ENCODE data around the gene DCAF5. TPM values are rescaled to one million over a fixed set of nuclear protein-coding genes. Genes with fewer than 3 reads are reported as not detected.

DCAF5 gene
- total RNA-seq, 4 donors from 2014 or later = 38.7 to 57.8 (median 48.9) TPM

DNA sequence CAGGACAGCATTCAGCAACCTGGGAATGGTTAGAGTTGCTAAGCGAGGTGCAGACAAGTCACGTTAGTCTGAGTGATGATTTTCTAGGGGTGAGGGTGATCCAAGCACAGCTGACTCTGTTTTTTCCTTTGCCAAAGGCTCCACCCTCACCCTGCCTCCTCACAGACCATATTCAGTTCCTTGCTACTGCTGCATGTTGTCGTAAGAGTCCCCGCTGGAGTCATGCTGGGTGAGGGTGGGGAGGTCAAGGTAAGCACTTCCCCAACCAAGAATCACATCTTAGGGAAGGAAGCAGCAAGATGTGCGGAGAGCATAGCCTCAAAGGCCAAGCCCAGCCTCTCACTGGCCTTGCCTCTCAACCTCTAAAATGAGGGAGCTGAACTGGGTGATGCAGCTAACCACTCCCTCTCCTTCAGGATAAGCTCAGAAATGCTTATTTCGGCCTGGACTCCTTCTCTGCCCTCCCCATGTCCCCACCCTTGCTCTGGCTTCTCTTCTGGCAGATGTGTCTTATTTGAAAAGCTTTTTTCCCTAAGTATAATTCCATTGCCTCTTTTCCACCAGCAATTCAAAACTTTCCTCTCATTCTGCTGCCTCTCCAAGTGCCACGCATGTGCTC, 107.0 kb downstream of the DCAF5 start:
- no peak overlapping the region for H3K4me3 ChIP-seq
- H3K36me3 ChIP-seq = no peaks in the 10 kb centered on the region
- no peaks in the 10 kb centered on the region for H3K27me3 ChIP-seq
- no peaks in the 10 kb centered on the region for H3K9me3 ChIP-seq
- peak overlapping the region; percentile 13 to 69 (median 44) for H3K27ac ChIP-seq
- no peak for DNase-seq
- no peak for TF ChIP-seq POLR2A (IDR thresholded peaks at IDR 0.05)
- TF ChIP-seq, protein P1, sequence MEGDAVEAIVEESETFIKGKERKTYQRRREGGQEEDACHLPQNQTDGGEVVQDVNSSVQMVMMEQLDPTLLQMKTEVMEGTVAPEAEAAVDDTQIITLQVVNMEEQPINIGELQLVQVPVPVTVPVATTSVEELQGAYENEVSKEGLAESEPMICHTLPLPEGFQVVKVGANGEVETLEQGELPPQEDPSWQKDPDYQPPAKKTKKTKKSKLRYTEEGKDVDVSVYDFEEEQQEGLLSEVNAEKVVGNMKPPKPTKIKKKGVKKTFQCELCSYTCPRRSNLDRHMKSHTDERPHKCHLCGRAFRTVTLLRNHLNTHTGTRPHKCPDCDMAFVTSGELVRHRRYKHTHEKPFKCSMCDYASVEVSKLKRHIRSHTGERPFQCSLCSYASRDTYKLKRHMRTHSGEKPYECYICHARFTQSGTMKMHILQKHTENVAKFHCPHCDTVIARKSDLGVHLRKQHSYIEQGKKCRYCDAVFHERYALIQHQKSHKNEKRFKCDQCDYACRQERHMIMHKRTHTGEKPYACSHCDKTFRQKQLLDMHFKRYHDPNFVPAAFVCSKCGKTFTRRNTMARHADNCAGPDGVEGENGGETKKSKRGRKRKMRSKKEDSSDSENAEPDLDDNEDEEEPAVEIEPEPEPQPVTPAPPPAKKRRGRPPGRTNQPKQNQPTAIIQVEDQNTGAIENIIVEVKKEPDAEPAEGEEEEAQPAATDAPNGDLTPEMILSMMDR (IDR thresholded peaks at IDR 0.05) = no peak
- peaks cover 0 to 56% (median 10%) of the 10 kb centered on the region in 4 donors for H3K4me1 ChIP-seq

DNA sequence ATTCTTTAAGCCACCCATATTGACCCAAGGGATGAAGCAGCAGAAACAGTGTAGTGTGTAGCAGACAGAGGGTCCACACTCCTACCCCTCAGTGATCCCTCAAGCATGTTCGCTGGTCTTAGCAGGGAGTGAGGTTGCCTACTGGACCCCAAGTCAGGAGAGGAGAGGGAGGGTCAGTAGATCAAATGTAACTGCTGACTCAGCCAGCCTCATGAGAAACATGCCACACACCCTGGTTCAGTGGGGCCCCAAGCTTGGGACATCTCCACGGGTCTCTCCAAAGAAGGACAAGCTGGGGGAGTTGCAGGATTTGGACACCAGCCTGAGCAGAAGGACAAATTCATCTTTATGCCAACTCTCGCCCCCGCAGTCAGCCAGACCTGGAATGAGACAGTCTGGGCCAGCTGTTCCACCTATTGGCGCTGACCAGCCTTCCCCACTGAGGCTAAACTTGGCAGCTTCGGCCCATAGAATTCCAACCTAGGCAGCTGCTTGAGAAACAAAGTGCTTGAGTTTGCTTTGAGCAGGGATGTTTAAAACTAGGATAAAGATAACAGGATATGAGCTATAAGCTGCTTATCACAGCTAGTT, 107.9 kb downstream of the DCAF5 start:
- Histone ChIP-seq H3K27ac (peak overlapping the region in 2 of 4 donors; percentile 55 to 69), H3K4me1 (peaks cover 0 to 52% (median 10%) of the 10 kb centered on the region in 4 donors), H3K4me3 (no peak overlapping the region), H3K36me3 (no peaks in the 10 kb centered on the region), H3K27me3 (no peaks in the 10 kb centered on the region), H3K9me3 (no peaks in the 10 kb centered on the region)
- TF ChIP-seq, protein P1 (IDR thresholded peaks at IDR 0.05) = no peak
- TF ChIP-seq POLR2A (IDR thresholded peaks at IDR 0.05) = no peak
- no peak for DNase-seq

DNA sequence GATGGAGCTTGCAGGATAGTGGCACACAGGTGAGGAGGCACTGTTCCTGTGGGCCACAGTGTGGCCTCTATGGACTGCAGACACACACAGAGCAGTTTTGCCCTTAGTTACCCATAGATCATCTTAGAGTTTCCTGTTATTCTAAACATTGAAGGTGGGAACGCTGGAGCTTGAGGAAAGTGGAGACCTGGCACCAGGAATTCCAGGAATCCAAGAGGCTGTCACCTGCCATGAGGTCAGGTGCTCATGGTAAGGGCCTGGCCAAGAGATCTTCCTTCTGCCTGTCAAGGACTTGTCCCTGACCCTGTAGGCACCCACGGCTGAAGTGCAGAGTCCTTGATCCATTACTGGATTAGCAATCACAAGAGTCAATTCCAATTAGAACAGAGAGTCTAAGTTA, 108.6 kb downstream of the DCAF5 start:
- H3K4me3 ChIP-seq = no peak overlapping the region
- no peak for TF ChIP-seq POLR2A (IDR thresholded peaks at IDR 0.05)
- H3K27ac ChIP-seq = peak overlapping the region in 2 of 4 donors; percentile 41 to 55
- H3K9me3 ChIP-seq = no peaks in the 10 kb centered on the region
- no peaks in the 10 kb centered on the region for H3K27me3 ChIP-seq
- no peaks in the 10 kb centered on the region for H3K36me3 ChIP-seq
- H3K4me1 ChIP-seq = peaks cover 0 to 52% (median 10%) of the 10 kb centered on the region in 4 donors
- no peak for DNase-seq

DNA sequence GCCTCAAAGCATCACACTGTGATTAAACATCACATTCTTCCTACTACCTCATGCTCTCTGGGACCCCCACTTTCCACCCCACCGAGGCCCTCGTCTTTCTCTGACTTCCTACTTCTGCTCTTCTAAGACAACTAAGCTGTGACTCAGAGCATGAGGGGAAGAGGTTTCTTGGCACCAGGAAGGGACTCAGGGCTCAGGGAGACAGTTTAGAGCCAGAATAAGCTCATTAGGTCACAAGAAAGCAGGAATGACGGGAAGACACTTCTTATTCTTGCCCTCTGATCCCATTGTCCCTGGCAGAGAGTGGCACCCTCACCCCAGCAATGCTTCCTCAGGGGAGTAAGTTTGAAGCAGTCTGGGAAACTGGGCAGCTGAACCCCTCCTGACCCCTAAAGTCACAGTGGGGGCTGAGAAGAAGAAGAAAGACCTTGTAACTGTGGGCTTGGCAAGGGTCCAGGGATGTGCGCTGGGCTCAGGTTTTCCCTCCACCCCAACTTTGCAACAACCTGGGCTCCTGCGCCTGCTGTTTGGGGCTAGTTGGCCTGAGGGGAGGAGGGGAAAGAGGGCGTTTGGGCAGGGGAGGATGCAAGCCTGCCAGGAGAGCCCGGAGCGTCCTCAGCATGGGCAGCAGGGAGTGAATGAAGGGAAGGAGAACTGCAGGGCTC, 109.2 kb downstream of the DCAF5 start:
- Histone ChIP-seq H3K27me3 (no peaks in the 10 kb centered on the region), H3K9me3 (no peaks in the 10 kb centered on the region), H3K27ac (peak overlapping the region in 3 of 4 donors; percentile 41 to 55 (median 42)), H3K36me3 (no peaks in the 10 kb centered on the region), H3K4me1 (peaks cover 0 to 54% (median 10%) of the 10 kb centered on the region in 4 donors), H3K4me3 (no peak overlapping the region)
- no peak for DNase-seq
- TF ChIP-seq POLR2A (IDR thresholded peaks at IDR 0.05) = no peak
- TF ChIP-seq, protein P1 (IDR thresholded peaks at IDR 0.05) = no peak

DNA sequence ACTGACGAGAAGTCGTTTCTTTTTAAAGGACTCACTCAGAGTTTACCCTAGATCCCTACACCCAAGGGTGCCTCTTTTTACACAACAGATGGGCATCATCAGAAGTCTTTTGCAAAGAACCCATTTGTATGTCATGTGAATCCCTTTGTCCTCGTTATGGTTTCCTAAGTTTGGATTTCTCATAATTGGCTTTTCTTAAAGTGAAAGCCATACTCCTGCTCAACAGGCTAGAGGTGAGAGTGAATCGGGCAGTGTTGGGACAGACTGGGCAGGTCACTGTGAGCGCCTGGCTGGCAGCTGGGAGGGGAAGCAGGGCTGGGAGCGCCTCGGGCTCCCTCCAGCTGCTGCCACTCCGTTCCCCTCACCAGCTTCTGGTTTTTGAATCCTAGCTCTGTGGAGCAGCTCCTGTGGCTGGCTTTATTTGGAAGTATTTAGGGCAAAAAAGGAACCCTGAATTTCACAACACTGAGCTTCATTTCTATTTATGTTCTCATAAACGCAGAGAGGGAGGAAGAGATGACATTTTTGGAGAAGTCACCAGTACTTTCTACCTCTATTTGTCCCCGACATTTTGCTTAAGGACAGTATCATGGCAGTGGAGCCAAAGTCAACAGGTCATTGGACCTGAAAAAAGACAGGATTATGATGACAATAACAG, 110.0 kb downstream of the DCAF5 start:
- no peak for TF ChIP-seq POLR2A (IDR thresholded peaks at IDR 0.05)
- TF ChIP-seq, protein P1 (IDR thresholded peaks at IDR 0.05) = no peak
- Histone ChIP-seq H3K4me3 (no peak overlapping the region), H3K4me1 (peaks cover 0 to 58% (median 10%) of the 10 kb centered on the region in 4 donors), H3K27ac (peak overlapping the region in 2 of 4 donors; percentile 41 to 55), H3K36me3 (no peaks in the 10 kb centered on the region), H3K27me3 (no peaks in the 10 kb centered on the region), H3K9me3 (no peaks in the 10 kb centered on the region)
- DNase-seq = no peak
